ENCODE results near the gene RAD52.
A peak's percentile ranks its signal among the peaks of the same experiment; 100 is the strongest.

RAD52 gene

DNA sequence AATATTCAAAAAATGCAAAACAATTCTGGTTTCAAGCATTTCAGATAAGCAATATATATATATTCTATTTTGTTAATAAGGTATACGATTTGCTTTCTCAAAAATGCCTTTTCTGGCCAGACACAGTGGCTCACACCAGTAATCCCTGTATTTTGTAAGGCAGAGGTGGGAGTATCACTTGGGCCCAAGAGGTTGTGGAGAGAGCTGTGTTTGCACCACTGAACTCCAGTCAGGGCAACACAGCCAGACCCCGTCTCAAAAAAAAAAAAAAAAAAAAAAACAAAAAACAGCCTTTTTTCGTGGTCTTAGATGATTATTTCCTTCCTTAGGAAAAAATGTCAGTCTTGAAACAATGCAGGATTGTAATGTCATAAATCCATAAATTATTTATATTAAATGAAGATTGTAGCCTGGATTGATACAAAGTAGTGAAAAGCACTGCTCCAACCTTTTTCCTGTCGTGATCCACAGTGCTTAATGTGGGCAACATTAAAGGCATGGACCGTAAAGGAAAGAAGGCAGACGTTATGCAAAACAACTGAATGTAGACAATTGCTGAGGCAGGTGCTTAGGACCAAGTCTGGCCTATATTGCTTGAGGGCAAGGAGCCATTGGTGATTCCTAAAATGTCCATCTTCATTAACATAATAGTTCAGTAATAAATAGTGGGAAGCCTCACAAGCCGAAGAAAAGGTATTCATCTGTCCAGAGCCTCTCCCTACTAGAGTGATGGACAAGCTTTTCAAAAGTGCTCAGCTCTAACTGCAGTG, 36.8 kb downstream of the RAD52 start:
- DNase-seq = no peak

GRCh38 chr12:911191-911826, 38.2 kb downstream of the RAD52 start:
- no peak for DNase-seq

GRCh38 chr12:910416-910815, 39.1 kb downstream of the RAD52 start:
- DNase-seq = no peak

- DNase-seq = no peak
Measured at GRCh38 chr12:909861-910260, 39.6 kb downstream of the RAD52 start.

DNA sequence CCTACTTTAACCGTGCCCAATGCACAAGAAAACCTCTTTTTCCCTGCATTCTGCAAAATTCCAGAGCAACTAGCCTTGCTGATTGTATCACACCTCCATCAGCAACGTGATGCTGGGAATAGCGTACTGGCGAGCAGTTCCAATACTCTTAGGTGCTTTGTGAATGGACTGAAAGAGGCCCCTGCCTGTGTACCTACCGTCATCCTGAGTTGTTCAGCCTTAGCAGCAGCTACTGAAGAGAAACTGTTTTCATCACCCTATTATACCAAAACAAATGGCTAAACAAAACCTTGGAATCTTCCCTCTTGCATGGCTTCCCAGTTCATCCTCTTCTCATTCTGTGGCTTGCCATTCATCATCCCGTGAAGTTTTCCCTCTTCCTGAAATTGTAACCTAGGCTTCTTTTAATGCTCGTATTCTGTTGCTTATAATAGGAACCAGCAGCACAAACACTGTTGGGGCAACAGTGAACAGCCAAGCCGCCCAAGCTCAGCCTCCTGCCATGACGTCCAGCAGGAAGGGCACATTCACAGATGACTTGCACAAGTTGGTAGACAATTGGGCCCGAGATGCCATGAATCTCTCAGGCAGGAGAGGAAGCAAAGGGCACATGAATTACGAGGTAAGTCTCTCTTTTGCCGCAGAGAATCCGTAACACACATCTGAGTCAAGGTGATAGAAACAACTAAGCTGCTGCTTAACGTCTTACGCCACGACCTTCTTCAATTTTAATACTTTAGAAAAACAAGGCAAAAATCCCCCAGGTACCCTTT, 41.9 kb downstream of the RAD52 start:
- DNase-seq = no peak

DNA sequence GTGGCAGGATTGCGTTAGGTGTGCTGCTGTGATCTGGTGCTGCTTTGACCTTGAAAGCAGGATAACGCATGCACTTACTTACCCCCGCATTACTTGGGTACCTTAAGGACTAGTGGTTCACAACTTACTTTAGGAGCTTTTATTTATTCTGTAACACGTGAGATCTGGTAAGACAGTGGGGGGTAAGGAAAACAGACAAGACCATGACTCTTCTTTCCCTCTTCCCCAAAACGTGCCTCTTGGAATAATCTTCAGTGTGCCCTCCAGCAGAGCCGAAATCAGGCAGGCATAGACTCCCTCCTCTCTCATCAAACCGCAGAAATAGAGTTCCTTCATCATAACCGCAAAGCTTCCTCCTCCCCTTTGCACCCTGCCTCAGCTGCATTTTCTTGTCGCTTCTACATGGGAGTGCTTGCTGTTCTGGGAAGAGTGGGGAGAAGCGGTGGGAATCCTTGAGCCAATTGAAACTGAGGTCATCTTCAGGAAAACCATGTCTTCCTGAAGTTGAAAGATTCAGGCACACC, 43.4 kb downstream of the RAD52 start:
- DNase-seq = no peak

- no peak for DNase-seq
Measured at GRCh38 chr12:905261-906031, 44.0 kb downstream of the RAD52 start.

- no peak for DNase-seq
Measured at GRCh38 chr12:904010-904414, 45.5 kb downstream of the RAD52 start.

- DNase-seq = no peak
Measured at GRCh38 chr12:903055-903454, 46.4 kb downstream of the RAD52 start.

DNA sequence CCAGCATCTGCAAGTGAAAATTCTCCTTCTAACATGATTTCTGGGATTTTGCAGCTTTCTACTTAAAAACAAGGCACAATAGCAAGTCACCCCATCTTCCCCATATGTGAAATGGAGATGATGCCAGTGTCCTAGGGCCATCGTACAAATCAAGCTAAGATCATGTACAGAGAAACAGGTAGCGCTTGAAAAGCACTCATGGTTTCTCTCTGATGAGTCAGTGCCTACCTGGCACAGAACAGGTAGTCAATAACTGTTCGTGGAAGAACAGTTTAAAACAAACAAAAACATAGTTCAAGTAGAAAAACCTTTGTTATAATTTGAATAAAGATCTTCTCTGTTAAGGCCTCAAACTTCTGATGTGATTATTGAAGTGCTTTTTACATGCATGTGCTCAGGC, 46.9 kb downstream of the RAD52 start:
- DNase-seq = no peak

DNA sequence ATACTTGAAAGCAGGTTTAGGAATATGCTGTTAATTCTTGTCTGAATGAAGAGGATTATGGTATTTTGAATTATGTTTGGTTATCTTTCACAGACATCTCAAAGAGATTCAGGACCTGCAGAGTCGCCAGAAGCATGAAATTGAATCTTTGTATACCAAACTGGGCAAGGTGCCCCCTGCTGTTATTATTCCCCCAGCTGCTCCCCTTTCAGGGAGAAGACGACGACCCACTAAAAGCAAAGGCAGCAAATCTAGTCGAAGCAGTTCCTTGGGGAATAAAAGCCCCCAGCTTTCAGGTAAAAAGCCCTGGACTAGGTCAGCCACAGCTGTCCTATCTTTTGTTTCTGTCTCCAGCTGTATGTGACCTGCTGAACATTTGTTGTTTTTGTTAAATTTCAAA, 52.1 kb downstream of the RAD52 start:
- no peak for DNase-seq

- DNase-seq = no peak
Measured at GRCh38 chr12:896031-896430, 53.5 kb downstream of the RAD52 start.

- no peak for DNase-seq
Measured at GRCh38 chr12:894226-894625, 55.3 kb downstream of the RAD52 start.

- DNase-seq = no peak
Measured at GRCh38 chr12:886206-886605, 63.3 kb downstream of the RAD52 start.

- DNase-seq = no peak
Measured at GRCh38 chr12:885701-886100, 63.8 kb downstream of the RAD52 start.

DNA sequence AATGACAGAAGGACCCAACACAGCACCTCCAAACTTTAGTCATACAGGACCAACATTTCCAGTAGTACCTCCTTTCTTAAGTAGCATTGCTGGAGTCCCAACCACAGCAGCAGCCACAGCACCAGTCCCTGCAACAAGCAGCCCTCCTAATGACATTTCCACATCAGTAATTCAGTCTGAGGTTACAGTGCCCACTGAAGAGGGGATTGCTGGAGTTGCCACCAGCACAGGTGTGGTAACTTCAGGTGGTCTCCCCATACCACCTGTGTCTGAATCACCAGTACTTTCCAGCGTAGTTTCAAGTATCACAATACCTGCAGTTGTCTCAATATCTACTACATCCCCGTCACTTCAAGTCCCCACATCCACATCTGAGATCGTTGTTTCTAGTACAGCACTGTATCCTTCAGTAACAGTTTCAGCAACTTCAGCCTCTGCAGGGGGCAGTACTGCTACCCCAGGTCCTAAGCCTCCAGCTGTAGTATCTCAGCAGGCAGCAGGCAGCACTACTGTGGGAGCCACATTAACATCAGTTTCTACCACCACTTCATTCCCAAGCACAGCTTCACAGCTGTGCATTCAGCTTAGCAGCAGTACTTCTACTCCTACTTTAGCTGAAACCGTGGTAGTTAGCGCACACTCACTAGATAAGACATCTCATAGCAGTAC, 64.6 kb downstream of the RAD52 start:
- DNase-seq = no peak

GRCh38 chr12:880656-881055, 68.8 kb downstream of the RAD52 start:
- no peak for DNase-seq

GRCh38 chr12:879641-880040, 69.9 kb downstream of the RAD52 start:
- DNase-seq = peak; percentile 38

- no peak for DNase-seq
Measured at GRCh38 chr12:873954-874353, 75.5 kb downstream of the RAD52 start.

DNA sequence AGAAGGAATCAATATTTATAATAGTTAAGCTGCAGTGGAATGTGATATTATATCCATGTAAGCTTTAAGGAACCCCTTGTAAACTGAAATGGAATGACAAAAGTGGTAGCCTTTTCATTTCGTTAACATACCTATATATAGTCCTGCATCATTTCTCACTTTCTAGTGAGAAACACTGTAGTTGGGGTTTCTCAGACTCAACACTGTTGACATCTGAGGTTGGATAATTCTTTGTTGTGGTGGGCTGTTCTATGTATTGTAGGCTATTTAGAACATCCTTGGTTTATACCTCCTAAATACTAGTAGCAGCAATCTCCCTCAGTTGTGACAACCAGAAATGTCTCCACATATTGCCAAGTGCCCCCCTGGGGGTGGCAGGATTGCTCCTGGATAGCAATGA, 79.1 kb downstream of the RAD52 start:
- DNase-seq = no peak

DNA sequence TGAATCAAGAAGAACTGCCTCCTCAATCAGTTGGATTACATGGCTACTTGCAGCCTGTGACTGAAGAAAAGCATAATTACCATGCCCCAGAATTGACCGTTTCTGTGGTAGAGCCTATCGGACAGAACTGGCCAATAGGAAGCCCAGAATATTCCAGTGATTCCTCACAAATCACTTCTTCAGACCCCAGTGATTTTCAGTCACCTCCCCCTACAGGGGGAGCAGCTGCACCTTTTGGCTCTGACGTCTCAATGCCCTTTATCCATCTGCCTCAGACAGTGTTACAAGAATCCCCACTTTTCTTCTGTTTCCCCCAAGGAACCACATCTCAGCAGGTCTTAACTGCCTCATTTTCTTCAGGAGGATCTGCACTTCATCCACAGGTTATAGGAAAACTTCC, 80.8 kb downstream of the RAD52 start:
- no peak for DNase-seq

- DNase-seq = no peak
Measured at GRCh38 chr12:867905-868304, 81.6 kb downstream of the RAD52 start.

All from EL (cell line).